PC-9 (cell line): ENCODE data around the gene IARS1.

ENCODE experiments used
- CTCF ChIP-seq: fragments of 200-600 bp; sonication (generic); conservative IDR thresholded peaks from 2 replicates; pipeline ENCODE4 v1.6.1; 2017; ENCODE audit warnings: mixed run types, antibody characterized with exemption, mild to moderate bottlenecking, moderate library complexity
- EZH2 ChIP-seq: fragments of 200-600 bp; sonication (generic); IDR thresholded peaks from 2 replicates; pipeline ENCODE4 v1.8.0; 2017; ENCODE audit warnings: antibody characterized with exemption, low read depth

DNA sequence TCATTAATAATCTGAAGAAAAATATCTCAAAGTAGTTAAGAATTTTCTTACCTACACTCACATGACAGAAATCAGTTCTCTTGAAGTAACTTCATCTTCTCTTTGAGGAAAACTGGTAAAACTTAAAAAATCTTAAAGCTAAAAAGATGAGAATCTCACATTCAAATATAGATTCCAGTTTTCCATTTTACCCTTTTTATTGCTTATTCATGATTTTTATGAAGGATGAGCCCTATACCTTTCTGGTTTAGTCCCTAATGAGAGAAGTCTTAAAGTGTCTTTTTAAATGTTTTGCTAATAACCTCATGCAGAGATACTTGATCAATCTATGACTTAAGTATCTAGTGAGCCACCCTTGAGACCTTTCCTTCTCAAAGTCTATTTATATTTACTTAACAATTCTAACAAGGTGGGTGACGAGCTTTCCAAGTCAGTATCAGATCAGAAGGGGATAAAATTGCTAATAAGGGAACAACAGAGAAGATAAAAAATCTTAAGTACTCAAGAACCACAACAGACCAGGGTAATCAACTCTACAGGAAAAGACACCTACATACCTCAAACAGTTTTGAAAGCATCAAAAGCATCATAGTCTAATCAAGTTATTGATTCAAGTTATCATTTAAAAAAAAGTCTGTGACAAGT, 2.6 kb downstream of the IARS1 start:
- TF ChIP-seq CTCF: no peak
- TF ChIP-seq EZH2: no peak
